ENCODE data around the gene PMEL.
"Not testable (repeated sequence)": the region's sequence is repeated elsewhere in the genome, so short reads cannot be mapped to it uniquely, and the experiment has no call there.

PMEL gene

DNA sequence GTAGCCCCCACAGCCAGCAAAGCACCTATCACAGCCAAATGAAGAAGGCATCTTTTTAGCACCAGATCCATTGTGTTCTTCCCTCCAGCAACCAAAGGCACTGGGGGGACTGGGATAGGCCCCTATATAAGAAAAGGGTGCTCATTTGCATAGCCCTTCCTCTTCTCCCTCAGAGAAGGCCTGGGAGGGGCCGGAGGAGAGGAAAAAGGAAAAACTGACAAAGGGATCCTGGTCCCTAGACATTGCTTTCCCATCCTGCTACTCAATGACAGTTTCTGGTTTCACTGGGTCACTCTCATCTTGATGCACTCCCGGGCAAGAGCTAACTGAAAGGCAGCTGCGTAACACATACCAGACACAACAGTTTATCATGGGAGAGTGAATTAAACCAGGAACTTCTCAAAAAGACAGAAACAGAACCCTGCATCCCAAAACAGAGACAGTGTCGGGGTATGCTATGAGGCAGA is at the start of gene PMEL:
PMEL (minus strand) TSS at position 102 of the 467 bp plus-strand sequence; CDS start at position 71, 31 bp downstream.
- no peak for DNase-seq

DNA sequence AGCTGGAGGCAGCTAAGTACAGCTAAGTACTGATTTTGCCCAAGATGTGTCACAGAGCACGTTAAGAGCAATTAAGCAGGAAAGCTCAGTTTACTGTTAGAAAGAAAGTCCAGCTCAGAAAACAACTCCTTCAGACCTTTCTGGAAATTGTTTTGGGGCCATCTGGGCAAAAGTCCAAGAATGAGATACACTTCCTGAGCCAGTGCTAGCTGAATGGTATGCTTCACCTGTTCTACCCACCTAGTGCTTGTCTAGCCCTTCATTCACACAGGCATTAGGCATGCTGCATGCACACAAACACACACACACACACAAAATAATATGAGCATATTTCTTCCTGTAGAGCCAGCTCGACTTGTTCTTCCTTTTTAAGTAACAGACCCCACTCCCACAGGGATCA is 48.4 kb upstream of the PMEL start:
- no peak for DNase-seq

DNA sequence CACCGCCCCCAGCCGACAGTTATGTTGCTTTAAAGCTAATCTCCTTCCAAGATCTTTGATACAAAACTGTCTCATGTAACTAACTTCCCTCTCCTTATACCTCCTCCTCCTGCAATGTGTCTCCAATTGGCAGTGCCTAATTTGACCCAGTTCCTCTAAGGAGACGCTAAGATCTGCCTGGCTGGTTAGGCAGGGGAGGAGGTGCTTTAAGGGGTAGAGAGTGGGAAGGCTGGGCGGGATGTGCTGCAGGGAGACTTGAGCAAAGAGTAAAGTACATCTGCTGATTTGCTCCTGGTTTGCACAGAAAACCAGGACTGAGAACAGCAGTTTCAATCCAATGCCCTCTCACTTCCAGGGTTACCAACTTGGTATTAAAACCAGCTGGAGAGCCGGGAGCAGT is 47.6 kb upstream of the PMEL start:
- DNase-seq = no peak

DNA sequence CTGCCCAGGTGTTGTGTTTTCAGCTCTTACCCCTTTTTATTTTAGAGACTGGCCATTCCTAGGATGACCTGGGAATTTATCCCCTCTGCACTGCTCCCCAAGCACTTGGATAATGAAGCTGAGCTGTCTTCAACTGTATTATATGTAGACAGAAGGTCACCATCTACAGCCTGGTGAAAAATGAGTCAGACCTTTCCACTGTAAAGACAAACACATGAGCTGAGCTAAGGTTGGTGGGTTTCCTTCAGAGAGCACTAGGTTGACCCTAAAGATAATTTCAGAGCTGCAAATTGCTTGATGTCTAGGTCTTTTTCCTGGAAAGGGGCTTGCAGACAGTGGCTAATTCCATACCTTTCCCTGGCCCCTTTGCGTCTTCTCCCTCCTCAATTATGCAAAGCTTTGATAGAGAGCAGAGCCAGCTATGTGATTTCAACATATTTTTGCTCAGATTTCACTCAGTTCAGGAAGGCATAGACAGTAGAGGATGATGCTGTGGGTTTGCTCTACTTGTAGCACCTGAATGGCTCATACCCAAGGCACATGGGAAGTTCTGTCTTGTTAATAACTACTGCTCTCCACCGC is 45.8 kb upstream of the PMEL start:
- DNase-seq = no peak

DNA sequence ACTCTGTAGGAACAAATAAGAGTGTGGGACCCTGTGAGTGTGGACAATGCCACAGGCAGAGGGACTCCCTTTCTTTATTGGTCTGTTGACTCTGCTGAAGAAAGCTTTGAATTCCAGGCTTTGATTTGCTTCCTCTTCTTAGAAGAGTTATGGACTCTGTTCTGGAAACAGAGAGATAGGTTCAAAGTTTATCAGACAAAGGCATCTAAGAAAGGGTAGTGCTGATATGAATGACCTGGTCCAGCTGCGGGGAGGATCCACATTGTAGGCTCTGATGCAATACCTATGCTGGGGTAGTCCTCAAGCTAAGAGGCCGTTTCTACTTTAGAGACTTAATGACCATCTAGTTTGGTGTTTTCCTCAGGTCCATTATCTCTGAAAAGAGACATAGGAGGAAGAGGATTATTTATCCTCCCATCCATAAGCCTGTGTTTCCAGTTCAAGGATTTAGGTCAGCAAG is 44.3 kb upstream of the PMEL start:
- no peak for DNase-seq

DNA sequence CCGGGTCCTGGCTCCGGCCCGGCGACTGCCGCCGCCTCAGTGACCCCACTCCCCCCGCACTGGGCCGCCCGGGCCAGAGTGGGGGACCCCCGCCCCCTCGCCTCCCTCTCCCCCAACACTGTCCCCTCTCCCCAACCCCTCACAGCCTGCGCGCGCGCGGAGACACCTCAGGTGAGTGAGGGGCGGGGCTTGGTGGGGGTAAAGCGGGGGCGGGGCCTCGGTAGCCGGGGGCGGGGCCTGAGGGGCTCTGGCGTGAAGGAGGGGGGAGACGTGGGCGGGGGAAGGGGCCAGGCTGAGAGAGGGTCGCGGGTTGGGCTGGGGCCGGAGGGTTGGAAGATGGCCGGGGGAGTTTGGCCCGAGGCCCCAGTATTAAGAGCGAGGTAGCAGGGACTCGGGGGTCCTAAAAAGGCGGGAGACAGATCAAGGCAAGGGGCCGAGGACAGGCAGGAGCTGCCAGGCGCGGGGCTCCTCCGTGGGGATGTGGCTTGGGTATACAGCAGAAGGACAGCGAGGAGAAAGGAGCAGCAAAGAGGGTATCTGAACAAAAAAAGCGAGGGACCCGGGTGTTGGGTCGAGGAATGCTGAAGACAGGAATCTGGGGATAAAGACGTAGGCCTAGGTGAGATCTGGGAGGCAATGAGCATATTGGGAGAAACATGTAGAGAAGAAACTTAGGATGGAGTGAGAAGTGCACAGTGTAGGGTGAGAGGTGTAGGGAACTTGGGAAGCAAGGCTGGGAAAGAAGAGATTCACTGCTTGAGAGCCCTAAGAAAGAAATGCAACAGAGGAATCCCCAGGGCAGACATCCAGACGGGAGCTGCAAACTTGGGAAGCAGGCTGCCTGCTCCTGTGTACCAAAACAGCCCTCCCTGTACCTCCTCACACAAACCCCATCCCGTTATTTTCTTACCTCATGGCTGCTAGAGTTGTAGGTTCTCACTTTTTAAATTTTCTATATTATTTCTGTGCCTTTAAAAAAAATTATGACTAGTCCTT is 42.0 kb upstream of the PMEL start:
- peak; percentile 53 to 68 for DNase-seq

DNA sequence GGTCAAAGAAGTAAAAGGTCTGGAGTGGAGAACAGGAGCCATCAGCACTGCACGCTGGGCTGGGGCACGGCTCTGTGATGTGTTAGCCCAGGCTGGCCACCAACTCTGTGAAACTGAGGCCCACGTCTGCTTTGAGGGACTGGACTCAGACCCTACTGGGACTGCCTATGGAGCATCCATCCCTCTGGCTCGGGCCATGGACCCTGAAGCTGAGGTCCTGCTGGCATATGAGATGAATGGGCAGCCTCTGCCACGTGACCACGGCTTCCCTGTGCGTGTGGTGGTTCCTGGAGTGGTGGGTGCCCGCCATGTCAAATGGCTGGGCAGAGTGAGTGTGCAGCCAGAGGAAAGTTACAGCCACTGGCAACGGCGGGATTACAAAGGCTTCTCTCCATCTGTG is 38.4 kb upstream of the PMEL start:
- DNase-seq = no peak

DNA sequence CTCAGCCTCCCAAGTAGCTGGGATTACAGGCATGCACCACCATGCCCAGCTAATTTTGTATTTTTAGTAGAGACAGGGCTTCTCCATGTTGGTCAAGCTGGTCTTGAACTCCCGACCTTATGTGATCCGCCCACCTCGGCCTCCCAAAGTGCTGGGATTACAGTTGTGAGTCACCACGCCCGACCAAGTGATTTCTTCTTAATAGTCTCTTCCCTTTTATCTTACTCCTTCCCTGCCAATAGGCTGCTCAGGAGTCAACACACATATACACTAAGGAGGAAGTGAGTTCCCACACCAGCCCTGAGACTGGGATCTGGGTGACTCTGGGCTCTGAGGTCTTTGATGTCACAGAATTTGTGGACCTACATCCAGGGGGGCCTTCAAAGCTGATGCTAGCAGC is 37.5 kb upstream of the PMEL start:
- DNase-seq = not testable (repeated sequence)

DNA sequence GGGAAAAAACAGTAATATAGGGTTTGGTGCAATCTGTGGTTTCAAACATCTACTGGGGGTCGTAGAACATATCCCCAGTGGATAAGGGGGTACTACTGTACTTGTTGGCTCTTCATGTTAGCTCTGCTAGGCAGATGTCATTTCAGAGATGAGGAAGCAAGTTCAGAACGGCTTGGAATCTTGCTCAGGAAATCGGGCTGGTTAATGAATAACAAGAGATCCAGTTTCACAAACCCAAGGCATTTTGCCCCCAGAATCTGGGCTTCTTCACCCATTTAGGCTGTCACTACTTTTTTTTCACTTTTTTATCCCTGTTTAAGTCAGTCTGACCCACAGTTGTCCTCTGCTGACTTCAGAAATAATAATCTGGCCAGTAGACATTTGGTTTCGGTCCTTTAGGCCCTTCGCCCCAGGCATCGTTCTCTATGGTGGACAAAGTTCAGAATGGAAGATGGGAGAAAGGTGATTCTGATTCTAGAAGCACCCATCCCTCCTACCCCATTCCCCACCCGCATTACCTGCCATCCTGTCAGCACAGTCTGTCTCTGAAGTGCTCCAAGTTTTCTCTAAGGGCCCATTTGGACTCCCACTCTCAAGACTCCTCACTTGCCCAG is 35.8 kb upstream of the PMEL start:
- DNase-seq = no peak

DNA sequence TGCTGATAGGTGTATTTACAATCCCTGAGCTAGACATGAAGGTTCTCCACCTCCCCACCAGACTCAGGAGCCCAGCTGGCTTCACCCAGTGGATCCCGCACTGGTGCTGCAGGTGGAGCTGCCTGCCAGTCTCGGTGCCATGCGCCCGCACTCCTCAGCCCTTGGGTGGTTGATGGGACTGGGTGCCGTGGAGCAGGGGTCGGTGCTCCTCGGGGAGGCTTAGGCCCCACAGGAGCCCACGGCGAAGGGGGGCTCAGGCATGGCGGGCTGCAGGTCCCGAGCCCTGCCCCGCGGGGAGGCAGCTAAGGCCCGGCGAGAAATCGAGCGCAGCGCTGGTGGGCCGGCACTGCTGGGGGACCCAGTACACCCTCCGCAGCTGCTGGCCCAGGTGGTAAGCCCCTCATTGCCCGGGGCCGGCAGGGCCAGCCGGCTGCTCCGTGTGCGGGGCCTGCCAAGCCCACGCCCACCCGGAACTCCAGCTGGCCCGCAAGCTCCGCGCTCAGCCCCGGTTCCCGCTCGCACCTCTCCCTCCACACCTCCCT is 34.2 kb upstream of the PMEL start:
- not testable (repeated sequence) for DNase-seq

DNA sequence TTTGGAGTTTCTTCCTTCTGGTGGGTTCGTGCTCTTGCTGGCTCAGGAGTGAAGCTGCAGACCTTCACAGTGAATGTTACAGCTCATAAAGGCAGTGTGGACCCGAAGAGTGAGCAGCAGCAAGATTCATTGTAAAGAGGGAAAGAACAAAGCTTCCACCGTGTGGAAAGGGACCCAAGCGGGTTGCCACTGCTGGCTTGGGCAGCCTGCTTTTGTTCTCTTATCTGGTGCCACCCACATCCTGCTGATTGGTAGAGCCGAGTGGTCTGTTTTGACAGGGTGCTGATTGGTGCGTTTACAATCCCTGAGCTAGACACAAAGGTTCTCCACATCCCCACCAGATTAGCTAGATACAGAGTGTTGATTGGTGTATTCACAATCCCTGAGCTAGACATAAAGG is 33.7 kb upstream of the PMEL start:
- DNase-seq = not testable (repeated sequence)

DNA sequence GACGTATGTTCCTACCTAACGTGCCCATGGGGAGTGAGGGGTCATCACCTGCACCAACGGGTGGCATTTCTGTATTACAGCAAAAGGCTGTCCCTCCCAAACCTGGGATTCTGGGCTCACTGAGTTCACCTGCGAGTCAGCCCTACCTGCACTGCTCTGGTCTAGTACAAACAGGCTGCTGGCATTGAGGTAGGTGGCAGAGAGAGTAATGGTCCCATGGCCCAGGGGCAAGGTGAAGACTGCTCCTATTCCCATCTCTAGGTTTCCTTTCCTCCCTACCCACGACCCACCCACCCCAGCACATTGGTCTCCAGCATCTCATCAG is 31.7 kb upstream of the PMEL start:
- no peak for DNase-seq

DNA sequence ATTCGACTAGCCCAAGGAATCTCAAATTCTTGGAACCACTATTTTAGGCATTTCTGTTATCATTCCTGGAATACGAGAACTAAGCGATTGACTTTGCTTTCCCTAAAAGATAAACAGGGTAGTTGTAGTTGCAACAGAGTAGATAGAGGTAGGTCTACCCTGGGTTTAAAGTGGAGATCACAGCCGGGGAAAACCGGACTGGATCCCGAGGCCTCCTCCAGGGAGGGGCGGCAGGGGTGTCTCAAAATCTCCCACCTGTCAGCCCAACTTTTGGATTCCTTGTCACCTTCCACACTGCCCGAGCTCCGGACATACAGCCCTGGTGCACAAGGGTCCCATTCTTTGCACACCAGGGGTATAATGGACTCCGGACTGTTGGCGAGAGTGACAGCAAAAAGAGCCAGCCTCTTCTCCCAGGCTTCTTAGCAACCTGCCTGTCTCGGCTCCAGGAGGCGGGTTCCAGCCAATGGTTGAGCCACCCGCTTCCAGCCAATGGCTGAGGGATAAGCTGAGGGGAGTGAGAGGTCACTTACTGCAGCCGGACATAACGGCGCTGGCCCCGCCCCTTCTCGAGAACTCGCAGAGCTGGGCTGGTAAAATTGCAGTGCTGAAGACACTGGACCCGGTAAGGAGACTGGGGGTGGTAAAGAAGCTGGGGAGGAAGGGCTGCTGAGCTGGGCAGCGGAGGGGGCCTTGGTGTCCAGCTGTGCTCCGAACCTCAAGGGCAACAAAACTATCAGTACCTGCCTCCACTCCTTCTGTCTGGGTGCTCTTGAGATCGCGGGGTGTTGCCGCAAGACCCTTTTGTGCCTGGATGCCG is 31.1 kb upstream of the PMEL start, which contains the start of gene SUOX:
SUOX (plus strand) TSS at position 562 of the 820 bp plus-strand sequence. CDS start 4,946 bp downstream, outside the sequence.
- peak in 1 of 2 donors; percentile 26 for DNase-seq

DNA sequence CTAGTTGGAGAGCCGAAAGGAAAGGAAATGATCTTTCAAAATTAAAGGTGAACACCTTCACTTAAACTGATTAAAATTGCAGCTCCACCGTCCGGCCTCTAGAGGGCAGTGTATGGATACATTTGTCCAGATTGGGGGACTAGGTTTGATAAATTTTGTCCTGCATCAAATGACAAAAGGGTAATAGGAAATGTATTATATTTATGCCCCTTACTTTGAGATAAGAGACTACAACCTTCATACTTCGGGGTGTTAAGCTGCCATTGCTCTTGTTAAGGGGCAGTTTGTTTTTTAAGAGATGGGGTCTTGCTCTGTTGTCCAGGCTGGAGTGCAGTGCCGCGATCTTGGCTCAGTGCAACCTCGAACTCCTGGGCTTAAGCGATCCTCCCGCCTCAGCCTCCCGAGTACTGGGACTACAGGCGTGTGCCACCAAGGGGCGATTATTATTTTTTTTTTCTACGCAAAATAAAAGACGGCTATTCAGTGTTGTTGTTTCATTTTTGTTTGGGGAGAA is 30.4 kb upstream of the PMEL start:
- peak; percentile 63 to 69 for DNase-seq

DNA sequence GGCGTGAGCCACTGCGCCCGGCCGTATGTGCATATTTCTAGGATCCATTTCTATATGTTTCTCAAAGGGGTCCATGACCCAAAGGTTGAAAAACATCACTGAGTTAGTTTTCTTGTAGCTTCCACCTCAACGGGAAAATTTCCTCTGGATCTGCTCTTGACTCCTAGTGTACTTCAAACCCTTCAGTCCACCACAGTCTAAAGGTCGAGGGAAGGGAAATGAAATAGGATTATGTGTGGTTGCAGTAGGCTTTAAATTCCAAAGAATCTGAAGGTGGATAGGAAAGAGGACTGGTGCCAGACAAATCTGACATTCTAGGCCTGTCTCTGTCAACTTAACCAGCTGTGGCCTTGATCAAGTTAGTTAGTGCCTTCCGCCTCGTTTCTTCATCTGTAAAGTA is 29.5 kb upstream of the PMEL start:
- no peak for DNase-seq

DNA sequence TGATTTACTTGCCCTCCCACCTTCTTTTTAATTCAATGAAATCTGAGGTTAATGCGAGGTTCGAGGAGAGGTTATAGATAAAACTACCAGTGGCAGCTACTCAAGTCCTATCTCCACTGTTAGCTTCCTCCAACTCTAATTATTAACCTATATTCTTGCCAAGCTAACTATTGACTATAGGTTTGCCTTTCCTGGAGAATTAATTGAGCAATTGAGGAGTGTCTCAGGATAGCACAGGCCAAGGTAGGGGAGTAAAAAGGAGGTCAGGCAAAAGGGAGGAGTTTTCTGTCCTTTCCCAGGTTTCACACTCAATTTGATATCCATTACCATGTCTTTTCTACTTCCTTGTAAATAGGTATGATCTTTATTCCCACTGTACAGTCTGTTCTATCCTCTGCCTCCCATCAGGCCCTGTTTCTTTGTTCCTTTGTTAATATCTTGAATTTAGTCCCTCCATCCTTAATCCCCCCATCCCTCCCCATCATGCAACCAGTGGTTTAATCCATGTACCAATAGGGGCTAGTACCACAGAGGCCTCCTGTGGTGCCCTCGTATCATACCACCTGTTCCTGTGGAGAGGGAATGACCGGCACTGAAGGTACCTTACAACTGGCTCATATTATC is 27.5 kb upstream of the PMEL start:
- DNase-seq = no peak

DNA sequence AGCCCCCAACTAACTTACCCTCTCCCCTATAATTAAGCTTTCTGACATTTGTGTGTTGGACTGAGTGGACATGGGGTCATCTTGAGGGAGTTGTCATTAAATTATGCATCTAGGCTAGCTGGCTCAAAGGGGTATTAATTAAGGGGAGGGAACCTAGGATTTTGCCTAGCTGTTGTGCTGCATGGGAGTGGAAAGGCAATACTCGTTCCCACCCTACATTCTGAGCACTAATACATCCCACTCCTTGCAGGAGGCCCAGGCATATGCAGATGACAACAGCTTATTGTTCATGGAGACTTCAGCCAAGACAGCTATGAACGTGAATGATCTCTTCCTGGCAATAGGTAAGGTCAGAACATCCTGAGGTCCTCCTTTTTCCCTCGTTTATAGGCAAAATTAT is 25.3 kb upstream of the PMEL start:
- DNase-seq = no peak

DNA sequence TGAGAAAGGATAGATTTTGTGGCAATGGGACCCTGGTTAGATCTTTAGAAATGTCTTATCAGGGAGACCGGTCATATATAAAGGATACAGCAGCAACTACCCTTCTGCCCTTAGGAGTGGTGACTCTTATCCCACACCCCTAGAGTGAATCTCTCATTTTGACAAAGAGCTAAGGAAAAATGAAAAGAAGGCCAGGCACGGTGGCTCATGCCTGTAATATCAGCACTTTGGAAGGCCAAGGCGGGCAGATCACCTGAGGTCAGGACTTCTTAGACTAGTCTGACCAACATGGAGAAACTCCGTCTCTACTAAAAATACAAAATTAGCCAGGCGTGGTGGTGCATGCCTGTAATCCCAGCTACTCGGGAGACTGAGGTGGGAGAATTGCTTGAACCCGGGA is 20.1 kb upstream of the PMEL start:
- DNase-seq = not testable (repeated sequence)

DNA sequence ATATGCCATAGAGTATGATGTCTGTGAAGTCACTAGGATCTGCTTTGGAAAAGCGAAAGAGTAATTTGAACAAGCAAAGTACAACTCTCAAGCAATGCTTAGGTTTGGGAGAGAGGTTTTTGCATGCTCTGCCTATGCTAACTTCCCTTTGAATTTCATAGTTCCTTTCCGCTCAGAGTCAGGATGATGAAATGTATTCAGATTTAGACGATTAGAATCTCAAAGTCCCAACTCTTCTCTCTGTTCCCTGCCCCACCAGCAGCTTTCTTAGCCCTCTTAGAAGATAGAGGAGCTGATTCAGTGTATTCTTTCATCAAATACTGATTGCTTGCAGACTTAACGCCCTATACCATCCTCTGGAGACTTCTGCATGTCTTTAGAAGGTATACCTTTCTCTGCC is 19.5 kb upstream of the PMEL start:
- DNase-seq = no peak

DNA sequence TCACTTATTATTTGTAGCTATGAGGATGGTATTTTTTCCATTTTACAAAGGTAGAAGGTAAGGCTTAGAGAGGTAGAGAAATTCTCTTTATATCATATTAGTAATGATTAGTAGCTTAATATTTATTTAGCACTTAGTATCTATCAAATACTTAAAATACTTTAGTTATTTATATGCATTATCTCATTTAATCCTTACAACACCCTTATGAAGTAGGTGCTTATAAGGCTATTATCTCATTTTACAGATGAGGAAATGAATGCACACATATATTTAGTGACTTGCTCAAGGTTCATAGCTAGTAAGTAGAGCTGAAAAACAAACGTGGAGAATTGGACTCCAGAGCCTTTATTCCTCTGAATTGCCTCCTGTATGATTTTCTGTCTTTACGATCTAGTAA is 19.0 kb upstream of the PMEL start:
- no peak for DNase-seq

DNA sequence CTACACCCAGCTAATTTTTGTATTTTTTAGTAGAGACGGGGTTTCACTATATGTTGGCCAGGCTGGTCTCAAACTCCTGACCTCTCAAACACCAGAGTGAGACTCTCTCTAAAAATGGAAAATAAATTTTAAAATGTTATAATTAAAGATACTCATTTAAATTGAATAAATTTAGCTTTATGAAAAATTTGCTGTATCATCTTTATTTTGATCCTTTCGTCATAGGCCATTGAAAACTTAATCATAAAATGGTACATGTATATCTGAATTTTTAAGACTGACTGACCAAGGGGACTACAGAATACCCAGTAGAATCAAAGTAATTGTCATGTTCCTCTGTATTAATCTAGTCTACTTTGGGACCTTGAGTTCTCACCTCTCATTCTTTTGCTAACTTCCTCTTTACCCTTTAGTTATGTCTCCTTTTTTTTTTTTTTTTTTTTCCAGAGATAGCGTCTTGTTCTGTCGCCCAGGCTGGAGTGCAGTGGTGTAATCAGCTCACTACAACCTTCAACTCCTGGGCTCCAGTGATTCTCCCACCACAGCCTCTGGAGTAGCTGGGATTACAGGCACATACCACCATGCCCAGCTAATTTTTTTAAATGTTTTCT is 17.5 kb upstream of the PMEL start:
- no peak for DNase-seq

Measured in stimulated activated CD4-positive, alpha-beta T cell treated with anti-CD3 and anti-CD28 coated beads, Interleukin-2, amount 100 ng/mL, for 48 hours (primary cell).